ENCODE data around the gene PLEKHM3.
A peak's percentile ranks its signal among the peaks of the same experiment; 100 is the strongest.

The PLEKHM3 gene

GRCh38 chr2:207970147-207970825 lies 55.0 kb downstream of the PLEKHM3 start:
- no peaks in the 10 kb centered on the region for H3K36me3 ChIP-seq (ENCODE audit: insufficient read depth, low read length)
- H3K4me2 ChIP-seq (ENCODE audit: low read depth, low read length, poor library complexity, severe bottlenecking) = peak overlapping the region; percentile 55
- peak overlapping the region; percentile 47 for H3K9ac ChIP-seq (ENCODE audit: low read depth, low read length, poor library complexity, severe bottlenecking)
- H3F3A ChIP-seq (ENCODE audit: low read depth) = peaks cover 4% of the 10 kb centered on the region; the same call in 1 of the 2 replicates
- peak overlapping the region; percentile 24 for H3K4me3 ChIP-seq (ENCODE audit: low read length, poor library complexity, severe bottlenecking)
- no peaks in the 10 kb centered on the region for H3K9me3 ChIP-seq (ENCODE audit: insufficient read depth, low read depth, low read length)
- H3K27me3 ChIP-seq (ENCODE audit: insufficient read depth, low read length, poor library complexity, severe bottlenecking) = no peaks in the 10 kb centered on the region
- H3K9me2 ChIP-seq (replicated peaks; ENCODE audit: low read depth, low read length) = no peaks in the 10 kb centered on the region
- H2AFZ ChIP-seq (ENCODE audit: low read length) = no peak overlapping the region
- TF ChIP-seq CTCF (conservative IDR thresholded peaks at IDR 0.05; ENCODE audit: low read length) (no peak), EZH2phosphoT487 (IDR thresholded peaks at IDR 0.05; ENCODE audit: borderline replicate concordance) (no peak)
- no peaks in the 10 kb centered on the region for H4K20me1 ChIP-seq (ENCODE audit: insufficient read depth, low read length, poor library complexity, severe bottlenecking)
- peaks cover 4% of the 10 kb centered on the region; the same call in 1 of the 2 replicates for H3K79me2 ChIP-seq (ENCODE audit: insufficient read depth, low read length)
- peaks cover 39% of the 10 kb centered on the region for H3K4me1 ChIP-seq (ENCODE audit: insufficient read depth, low read length, poor library complexity, severe bottlenecking)

GRCh38 chr2:207969249-207969648 lies 56.1 kb downstream of the PLEKHM3 start:
- no peak overlapping the region for H3K4me3 ChIP-seq (ENCODE audit: low read length, poor library complexity, severe bottlenecking)
- H3K4me2 ChIP-seq (ENCODE audit: low read depth, low read length, poor library complexity, severe bottlenecking) = peak overlapping the region; percentile 55
- H3K79me2 ChIP-seq (ENCODE audit: insufficient read depth, low read length) = peaks cover 4% of the 10 kb centered on the region; the same call in 1 of the 2 replicates
- no peaks in the 10 kb centered on the region for H3K36me3 ChIP-seq (ENCODE audit: insufficient read depth, low read length)
- H3K9me2 ChIP-seq (replicated peaks; ENCODE audit: low read depth, low read length) = no peaks in the 10 kb centered on the region
- TF ChIP-seq CTCF (conservative IDR thresholded peaks at IDR 0.05; ENCODE audit: low read length) (no peak), EZH2phosphoT487 (IDR thresholded peaks at IDR 0.05; ENCODE audit: borderline replicate concordance) (no peak)
- H3K9me3 ChIP-seq (ENCODE audit: insufficient read depth, low read depth, low read length) = no peaks in the 10 kb centered on the region
- H4K20me1 ChIP-seq (ENCODE audit: insufficient read depth, low read length, poor library complexity, severe bottlenecking) = no peaks in the 10 kb centered on the region
- no peak overlapping the region for H2AFZ ChIP-seq (ENCODE audit: low read length)
- peaks cover 39% of the 10 kb centered on the region for H3K4me1 ChIP-seq (ENCODE audit: insufficient read depth, low read length, poor library complexity, severe bottlenecking)
- H3K27me3 ChIP-seq (ENCODE audit: insufficient read depth, low read length, poor library complexity, severe bottlenecking) = no peaks in the 10 kb centered on the region
- peaks cover 4% of the 10 kb centered on the region; the same call in 1 of the 2 replicates for H3F3A ChIP-seq (ENCODE audit: low read depth)
- H3K9ac ChIP-seq (ENCODE audit: low read depth, low read length, poor library complexity, severe bottlenecking) = no peak overlapping the region

GRCh38 chr2:207967121-207967520 lies 58.2 kb downstream of the PLEKHM3 start:
- H3K79me2 ChIP-seq (ENCODE audit: insufficient read depth, low read length) = peaks cover 4% of the 10 kb centered on the region; the same call in 1 of the 2 replicates
- no peak overlapping the region for H2AFZ ChIP-seq (ENCODE audit: low read length)
- peaks cover 4% of the 10 kb centered on the region; the same call in 1 of the 2 replicates for H3F3A ChIP-seq (ENCODE audit: low read depth)
- no peak overlapping the region for H3K4me2 ChIP-seq (ENCODE audit: low read depth, low read length, poor library complexity, severe bottlenecking)
- H3K4me3 ChIP-seq (ENCODE audit: low read length, poor library complexity, severe bottlenecking) = no peak overlapping the region
- peaks cover 12% of the 10 kb centered on the region for H3K36me3 ChIP-seq (ENCODE audit: insufficient read depth, low read length)
- peaks cover 12% of the 10 kb centered on the region; the same call in 1 of the 2 replicates for H3K9me3 ChIP-seq (ENCODE audit: insufficient read depth, low read depth, low read length)
- H3K9ac ChIP-seq (ENCODE audit: low read depth, low read length, poor library complexity, severe bottlenecking) = no peak overlapping the region
- H3K4me1 ChIP-seq (ENCODE audit: insufficient read depth, low read length, poor library complexity, severe bottlenecking) = peaks cover 39% of the 10 kb centered on the region
- no peaks in the 10 kb centered on the region for H3K9me2 ChIP-seq (replicated peaks; ENCODE audit: low read depth, low read length)
- no peaks in the 10 kb centered on the region for H3K27me3 ChIP-seq (ENCODE audit: insufficient read depth, low read length, poor library complexity, severe bottlenecking)
- H4K20me1 ChIP-seq (ENCODE audit: insufficient read depth, low read length, poor library complexity, severe bottlenecking) = no peaks in the 10 kb centered on the region
- no peak for TF ChIP-seq EZH2phosphoT487 (IDR thresholded peaks at IDR 0.05; ENCODE audit: borderline replicate concordance)
- no peak for TF ChIP-seq CTCF (conservative IDR thresholded peaks at IDR 0.05; ENCODE audit: low read length)
